ENCODE data around the gene CCSER2.

- no peak for TF ChIP-seq CTCF (IDR thresholded peaks at IDR 0.05)
- no peak for TF ChIP-seq POLR2A (IDR thresholded peaks at IDR 0.05)
Observed at GRCh38 chr10:84531396-84531795, 203.0 kb downstream of the CCSER2 start.

Data from esophagus squamous epithelium (tissue), 4 donors.